Tongue (tissue), 2 donors: Measurements from ENCODE around the gene SUMO4. TPM values are rescaled to one million over a fixed set of nuclear protein-coding genes. Genes with fewer than 3 reads are reported as not detected.

Source experiments
- DNase-seq: peaks from one replicate; pipeline ENCODE4 v3.0.0-alpha.2; 2015
- total RNA-seq: library from RNA; depleted of rRNA; stranded (reverse); fragments of >200 nt; gene quantifications from one replicate; pipeline ENCODE4 v1.2.3, GENCODE V29; 2014

SUMO4 gene
- total RNA-seq = 5.5 TPM

- DNase-seq = no peak
Observed at GRCh38 chr6:149400050-149400449, at the start of gene SUMO4. Gene SUMO4, plus strand, starts transcription at chr6:149400262. Its CDS starts 130 bp downstream, at chr6:149400392.

- DNase-seq = no peak
Observed at GRCh38 chr6:149354009-149354408, 46.1 kb upstream of the SUMO4 start.

- no peak for DNase-seq
Observed at GRCh38 chr6:149356081-149356750, 43.8 kb upstream of the SUMO4 start.

GRCh38 chr6:149357726-149358538 lies 42.1 kb upstream of the SUMO4 start:
- no peak for DNase-seq

GRCh38 chr6:149359440-149359839 lies 40.6 kb upstream of the SUMO4 start:
- DNase-seq = no peak

- DNase-seq = no peak
Observed at GRCh38 chr6:149360536-149360935, 39.5 kb upstream of the SUMO4 start.

GRCh38 chr6:149362289-149362688 lies 37.8 kb upstream of the SUMO4 start:
- no peak for DNase-seq

- no peak for DNase-seq
Observed at GRCh38 chr6:149363154-149363553, 36.9 kb upstream of the SUMO4 start.

- no peak for DNase-seq
Observed at GRCh38 chr6:149364557-149364956, 35.5 kb upstream of the SUMO4 start.

GRCh38 chr6:149365197-149365596 lies 34.9 kb upstream of the SUMO4 start:
- DNase-seq = no peak

- no peak for DNase-seq
Observed at GRCh38 chr6:149366267-149366921, 33.7 kb upstream of the SUMO4 start.

- no peak for DNase-seq
Observed at GRCh38 chr6:149368065-149368464, 32.0 kb upstream of the SUMO4 start.

- no peak for DNase-seq
Observed at GRCh38 chr6:149371154-149371553, 28.9 kb upstream of the SUMO4 start.

GRCh38 chr6:149372062-149372461 lies 28.0 kb upstream of the SUMO4 start:
- DNase-seq = no peak

- no peak for DNase-seq
Observed at GRCh38 chr6:149373511-149373910, 26.6 kb upstream of the SUMO4 start.

GRCh38 chr6:149379977-149380376 lies 20.1 kb upstream of the SUMO4 start:
- no peak for DNase-seq

GRCh38 chr6:149380523-149380922 lies 19.5 kb upstream of the SUMO4 start:
- DNase-seq = no peak

GRCh38 chr6:149383371-149383770 lies 16.7 kb upstream of the SUMO4 start:
- no peak for DNase-seq

GRCh38 chr6:149384464-149384863 lies 15.6 kb upstream of the SUMO4 start:
- DNase-seq = no peak

GRCh38 chr6:149385998-149386646 lies 13.9 kb upstream of the SUMO4 start:
- no peak for DNase-seq

- no peak for DNase-seq
Observed at GRCh38 chr6:149387779-149388512, 12.1 kb upstream of the SUMO4 start.
